NCI-H446 treated with DMSO at 0.1 percent for 48 hours (cell line): ENCODE measurements around the gene ITPR2.
"Not testable (repeated sequence)": the region's sequence is repeated elsewhere in the genome, so short reads cannot be mapped to it uniquely, and the experiment has no call there.

Experiments
- DNase-seq: peaks from one replicate; lab custom pipeline; 2025; lab: John Stamatoyannopoulos, UW

The ITPR2 gene

GRCh38 chr12:26832822-26833742 is at the start of gene ITPR2:
TSS of gene ITPR2 (minus strand) at chr12:26833194. CDS start at chr12:26832781, 413 bp downstream.
- DNase-seq, result peak; percentile 36

GRCh38 chr12:26880625-26881024 is 47.6 kb upstream of the ITPR2 start:
- DNase-seq, result no peak

GRCh38 chr12:26878661-26879119 is 45.7 kb upstream of the ITPR2 start:
- peak; percentile 71 for DNase-seq

GRCh38 chr12:26874501-26875296 is 41.7 kb upstream of the ITPR2 start:
- no peak for DNase-seq

GRCh38 chr12:26872625-26873024 is 39.6 kb upstream of the ITPR2 start:
- DNase-seq, result no peak

GRCh38 chr12:26871985-26872384 is 39.0 kb upstream of the ITPR2 start:
- DNase-seq, result no peak

- DNase-seq, result peak; percentile 18
Observed at GRCh38 chr12:26870491-26871419, 37.8 kb upstream of the ITPR2 start.

GRCh38 chr12:26869908-26870459 is 37.0 kb upstream of the ITPR2 start:
- DNase-seq, result no peak

- DNase-seq, result no peak
Observed at GRCh38 chr12:26869104-26869494, 36.1 kb upstream of the ITPR2 start.

GRCh38 chr12:26868447-26869103 is 35.6 kb upstream of the ITPR2 start:
- no peak for DNase-seq

GRCh38 chr12:26867080-26867479 is 34.1 kb upstream of the ITPR2 start:
- no peak for DNase-seq

GRCh38 chr12:26863515-26863914 is 30.5 kb upstream of the ITPR2 start:
- DNase-seq, result no peak

GRCh38 chr12:26862787-26863186 is 29.8 kb upstream of the ITPR2 start:
- DNase-seq, result not testable (repeated sequence)

GRCh38 chr12:26861690-26862089 is 28.7 kb upstream of the ITPR2 start:
- DNase-seq, result no peak

GRCh38 chr12:26857465-26858176 is 24.6 kb upstream of the ITPR2 start:
- no peak for DNase-seq

- no peak for DNase-seq
Observed at GRCh38 chr12:26855337-26855736, 22.3 kb upstream of the ITPR2 start.

GRCh38 chr12:26854031-26854390 is 21.0 kb upstream of the ITPR2 start:
- DNase-seq, result no peak

- DNase-seq, result peak; percentile 35
Observed at GRCh38 chr12:26853303-26854030, 20.5 kb upstream of the ITPR2 start.

GRCh38 chr12:26851031-26851809 is 18.2 kb upstream of the ITPR2 start:
- DNase-seq, result no peak
